Prostate gland (tissue), 2 donors: ENCODE results near the gene LNPK.

Experiments used
- CTCF ChIP-seq, 4 experiments: fragments of 200-600 bp in 2 of 4; fragments of 450-650 bp in 2 of 4; sonication (generic) in 2 of 4; IDR thresholded peaks; 1 replicate in 3 of 4; 2 replicates in 1 of 4; pipeline ENCODE4 v1.5.1; 2016 to 2019; ENCODE audit warnings: antibody characterized with exemption in 4 of 4, mild to moderate bottlenecking in 2 of 4, moderate library complexity in 2 of 4
- POLR2A ChIP-seq: fragments of 450-650 bp; IDR thresholded peaks from one replicate; pipeline ENCODE4 v1.6.1; 2016; ENCODE audit warnings: antibody characterized with exemption, mild to moderate bottlenecking

GRCh38 chr2:175931805-175932204 is 70.3 kb downstream of the LNPK start:
- TF ChIP-seq CTCF (IDR thresholded peaks at IDR 0.05) (no peak), POLR2A (no peak)
